ENCODE results near the gene ABLIM3. TPM values are rescaled to one million over a fixed set of nuclear protein-coding genes. Genes with fewer than 3 reads are reported as not detected.

Gene ABLIM3
- total and polyA plus RNA-seq, 2 of the 8 experiments (the other 6 are each of a cell fraction or from before 2014, with no cell fraction given), result 0.36 to 0.56 TPM

- no peak overlapping the region for H2BK20ac ChIP-seq (ENCODE audit: low read length)
- no peak overlapping the region for H3K14ac ChIP-seq (ENCODE audit: insufficient read length)
- FAIRE-seq (no peak), DNase-seq (ENCODE audit: low read depth in 1 of 2, low spot score in 2 of 2) (no peak)
- no peak overlapping the region for H3K4ac ChIP-seq (replicated peaks; ENCODE audit: insufficient read length, low read depth, low read length)
- no peaks in the 10 kb centered on the region for H3K27me3 ChIP-seq (replicated peaks in 1 of 4; ENCODE audit: control insufficient read depth in 3 of 4, extremely low read depth in 1 of 4, insufficient read depth in 3 of 4, low read length in 3 of 4)
- no peaks in the 10 kb centered on the region for H3K23me2 ChIP-seq (ENCODE audit: low read depth, low read length)
- 94% methylated on average over 8 of the region's 8 CpGs; no CpG with 5 or more reads in 1 of the 2 experiments for WGBS, 2 experiments (ENCODE audit: extremely low coverage in 1 of 2, insufficient coverage in 1 of 2, insufficient read length in 1 of 2, insufficient replicate concordance in 2 of 2, low coverage in 1 of 2, low lambda C conversion rate in 2 of 2, missing lambda C conversion rate in 1 of 2)
- H3K56ac ChIP-seq (replicated peaks; ENCODE audit: insufficient read length, low read depth, low read length), result no peak overlapping the region
- H3K4me3 ChIP-seq (ENCODE audit: extremely low read depth in 1 of 4, insufficient read depth in 2 of 4, low read depth in 3 of 4, low read length in 4 of 4), result no peak overlapping the region
- no peak overlapping the region for H3K27ac ChIP-seq (ENCODE audit: low read depth, low read length)
- no peak overlapping the region for H2BK5ac ChIP-seq (ENCODE audit: low read depth, low read length)
- no peak overlapping the region for H2AFZ ChIP-seq (ENCODE audit: low read length)
- TF ChIP-seq BCL11A (IDR thresholded peaks at IDR 0.05; ENCODE audit: low read depth in 2 of 2, low read length in 2 of 2) (no peak), TBP (IDR thresholded peaks at IDR 0.05; ENCODE audit: low read depth, low read length) (no peak), USF2 (IDR thresholded peaks at IDR 0.05; ENCODE audit: low read length) (no peak), EZH2 (IDR thresholded peaks at IDR 0.05; ENCODE audit: low read depth, low read length, severe bottlenecking) (no peak), GABPA (IDR thresholded peaks at IDR 0.05; ENCODE audit: borderline replicate concordance, insufficient read depth, low read length) (no peak), ATF3 (IDR thresholded peaks at IDR 0.05; ENCODE audit: insufficient read depth, low read depth, low read length) (no peak), CREB1 (IDR thresholded peaks at IDR 0.05) (no peak), MAFK (IDR thresholded peaks at IDR 0.05; ENCODE audit: low read depth, low read length) (no peak)
- no peak overlapping the region for H3K9ac ChIP-seq (replicated peaks in 1 of 4; ENCODE audit: extremely low read depth in 1 of 4, low read depth in 3 of 4, low read length in 3 of 4)
- ChIA-PET POLR2A (ENCODE audit: partially characterized antibody) (no interaction called here), CTCF (ENCODE audit: partially characterized antibody) (interaction anchor here (1.2 to 10.9 kb wide), 4 partner anchors 12 to 103 kb away, joined by 4 to 99 read pairs (median 51); no protein-coding TSS in a partner anchor)
- no peak overlapping the region for H3K4me2 ChIP-seq (ENCODE audit: insufficient read depth in 1 of 2, low read depth in 2 of 2, low read length in 2 of 2)
- H3K79me2 ChIP-seq (ENCODE audit: control insufficient read depth in 1 of 2, insufficient read depth in 2 of 2, low read length in 2 of 2), result no peaks in the 10 kb centered on the region
- H3K18ac ChIP-seq (ENCODE audit: extremely low read depth, low read length), result no peak overlapping the region
- H2AK5ac ChIP-seq (ENCODE audit: low read depth, low read length), result no peak overlapping the region
- H3K9me3 ChIP-seq (ENCODE audit: insufficient read depth in 2 of 2, low read depth in 1 of 2, low read length in 1 of 2), result no peaks in the 10 kb centered on the region
- no peak overlapping the region for H4K91ac ChIP-seq (replicated peaks; ENCODE audit: insufficient read length, low read length)
- no peaks in the 10 kb centered on the region for H3K36me3 ChIP-seq (ENCODE audit: control insufficient read depth in 2 of 4, insufficient read depth in 4 of 4, low read length in 3 of 4)
- no peaks in the 10 kb centered on the region for H3K4me1 ChIP-seq (replicated peaks in 1 of 4; ENCODE audit: control insufficient read depth in 3 of 4, insufficient read depth in 4 of 4, low read length in 3 of 4)
- no peak overlapping the region for H2BK12ac ChIP-seq (ENCODE audit: low read depth, low read length)
- no peak overlapping the region for H2BK15ac ChIP-seq (ENCODE audit: low read length)
- no peak overlapping the region for H4K8ac ChIP-seq (ENCODE audit: extremely low read depth, insufficient read depth, low read length)
- H4K20me1 ChIP-seq (replicated peaks in 1 of 2; ENCODE audit: control insufficient read depth in 1 of 2, insufficient read depth in 2 of 2, low read length in 2 of 2), result no peaks in the 10 kb centered on the region
- no peaks in the 10 kb centered on the region for H3K79me1 ChIP-seq (ENCODE audit: low read depth, low read length)
- H3K23ac ChIP-seq (ENCODE audit: insufficient read length), result no peak overlapping the region
- H2BK120ac ChIP-seq (replicated peaks; ENCODE audit: low read depth, low read length), result no peak overlapping the region
- H4K5ac ChIP-seq (ENCODE audit: insufficient read length, low read depth, low read length), result no peak overlapping the region
Observed at GRCh38 chr5:149247726-149248125, 106.4 kb downstream of the ABLIM3 start.
